ENCODE results near the gene FSTL4.

FSTL4 gene

DNA sequence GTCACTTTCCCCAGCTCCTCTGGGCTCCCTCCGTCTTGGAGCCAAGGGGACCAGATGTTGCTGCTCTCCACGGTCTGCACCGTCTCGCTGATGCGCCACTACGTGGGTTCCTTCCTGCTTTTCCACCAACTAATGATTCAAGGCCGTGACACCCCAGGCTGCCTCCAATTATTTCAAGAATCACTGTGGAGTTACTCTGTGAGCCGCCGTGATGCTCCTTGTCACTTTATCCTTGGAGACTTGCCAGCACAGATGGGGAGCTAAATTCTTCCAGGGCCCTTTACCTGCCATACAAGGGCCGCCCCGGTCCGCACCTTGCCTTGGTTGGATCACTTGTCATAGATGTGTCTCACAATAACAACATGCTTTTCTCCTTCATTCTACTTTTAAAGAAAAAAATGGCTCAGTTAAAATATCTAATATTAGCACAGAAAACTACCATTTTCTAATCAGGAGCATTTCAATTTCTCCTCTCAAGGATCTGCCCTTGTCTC, 202.0 kb downstream of the FSTL4 start:
- TF ChIP-seq EZH2 (IDR thresholded peaks at IDR 0.05; ENCODE audit: borderline replicate concordance, low read length): no peak
- TF ChIP-seq, protein P1, sequence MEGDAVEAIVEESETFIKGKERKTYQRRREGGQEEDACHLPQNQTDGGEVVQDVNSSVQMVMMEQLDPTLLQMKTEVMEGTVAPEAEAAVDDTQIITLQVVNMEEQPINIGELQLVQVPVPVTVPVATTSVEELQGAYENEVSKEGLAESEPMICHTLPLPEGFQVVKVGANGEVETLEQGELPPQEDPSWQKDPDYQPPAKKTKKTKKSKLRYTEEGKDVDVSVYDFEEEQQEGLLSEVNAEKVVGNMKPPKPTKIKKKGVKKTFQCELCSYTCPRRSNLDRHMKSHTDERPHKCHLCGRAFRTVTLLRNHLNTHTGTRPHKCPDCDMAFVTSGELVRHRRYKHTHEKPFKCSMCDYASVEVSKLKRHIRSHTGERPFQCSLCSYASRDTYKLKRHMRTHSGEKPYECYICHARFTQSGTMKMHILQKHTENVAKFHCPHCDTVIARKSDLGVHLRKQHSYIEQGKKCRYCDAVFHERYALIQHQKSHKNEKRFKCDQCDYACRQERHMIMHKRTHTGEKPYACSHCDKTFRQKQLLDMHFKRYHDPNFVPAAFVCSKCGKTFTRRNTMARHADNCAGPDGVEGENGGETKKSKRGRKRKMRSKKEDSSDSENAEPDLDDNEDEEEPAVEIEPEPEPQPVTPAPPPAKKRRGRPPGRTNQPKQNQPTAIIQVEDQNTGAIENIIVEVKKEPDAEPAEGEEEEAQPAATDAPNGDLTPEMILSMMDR (IDR thresholded peaks at IDR 0.05; ENCODE audit: low read length): no peak
- Histone ChIP-seq H3K4me1 (ENCODE audit: insufficient read depth, low read length, severe bottlenecking) (no peaks in the 10 kb centered on the region), H3K9me2 (ENCODE audit: low read depth, low read length) (no peaks in the 10 kb centered on the region), H3F3A (ENCODE audit: insufficient read depth, low read length) (no peaks in the 10 kb centered on the region), H3K36me3 (ENCODE audit: insufficient read depth, low read length) (no peaks in the 10 kb centered on the region), H3K79me2 (ENCODE audit: insufficient read depth, low read length) (no peaks in the 10 kb centered on the region), H3K27ac (ENCODE audit: low read depth, low read length, poor library complexity, severe bottlenecking) (no peak overlapping the region), H2AFZ (ENCODE audit: low read length) (no peak overlapping the region), H3K27me3 (ENCODE audit: insufficient read depth, low read length) (no peaks in the 10 kb centered on the region), H3K9me3 (ENCODE audit: low read length) (no peaks in the 10 kb centered on the region), H3K4me2 (ENCODE audit: low read length) (no peak overlapping the region), H4K20me1 (ENCODE audit: insufficient read depth, low read length) (no peaks in the 10 kb centered on the region), H3K9ac (ENCODE audit: low read length) (no peak overlapping the region), H3K4me3 (ENCODE audit: low read depth, low read length, poor library complexity, severe bottlenecking) (no peak overlapping the region)

DNA sequence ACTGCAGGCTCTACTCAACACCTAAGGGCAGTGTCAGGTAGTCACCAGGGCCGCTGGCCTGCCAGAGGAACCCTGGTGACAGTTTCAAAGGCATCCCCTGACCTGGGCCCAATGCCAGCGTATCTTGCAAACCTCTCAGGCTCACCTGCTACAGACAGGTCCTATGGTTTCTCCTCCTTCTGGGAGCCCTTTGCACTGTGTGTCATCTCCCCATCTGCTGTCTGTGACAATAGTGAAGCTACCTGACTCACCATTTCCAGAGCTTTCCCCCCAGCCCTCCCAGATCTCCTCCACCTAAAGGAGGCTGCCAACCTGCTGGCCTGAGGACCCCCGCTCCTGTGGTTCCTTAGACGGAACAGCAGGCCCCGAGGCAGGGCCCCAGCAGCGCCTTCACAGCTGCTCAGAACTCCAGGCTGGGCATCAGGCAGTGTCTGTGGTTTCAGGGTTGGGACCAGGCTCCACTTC, 203.1 kb downstream of the FSTL4 start:
- H3K79me2 ChIP-seq (ENCODE audit: insufficient read depth, low read length): no peaks in the 10 kb centered on the region
- no peak overlapping the region for H3K4me2 ChIP-seq (ENCODE audit: low read length)
- no peaks in the 10 kb centered on the region for H3K9me2 ChIP-seq (ENCODE audit: low read depth, low read length)
- no peaks in the 10 kb centered on the region for H3F3A ChIP-seq (ENCODE audit: insufficient read depth, low read length)
- TF ChIP-seq, protein P1 (IDR thresholded peaks at IDR 0.05; ENCODE audit: low read length): no peak
- TF ChIP-seq EZH2 (IDR thresholded peaks at IDR 0.05; ENCODE audit: borderline replicate concordance, low read length): no peak
- H3K9me3 ChIP-seq (ENCODE audit: low read length): no peaks in the 10 kb centered on the region
- no peak overlapping the region for H3K4me3 ChIP-seq (ENCODE audit: low read depth, low read length, poor library complexity, severe bottlenecking)
- H4K20me1 ChIP-seq (ENCODE audit: insufficient read depth, low read length): no peaks in the 10 kb centered on the region
- no peaks in the 10 kb centered on the region for H3K4me1 ChIP-seq (ENCODE audit: insufficient read depth, low read length, severe bottlenecking)
- H3K27ac ChIP-seq (ENCODE audit: low read depth, low read length, poor library complexity, severe bottlenecking): no peak overlapping the region
- no peak overlapping the region for H3K9ac ChIP-seq (ENCODE audit: low read length)
- no peaks in the 10 kb centered on the region for H3K27me3 ChIP-seq (ENCODE audit: insufficient read depth, low read length)
- no peak overlapping the region for H2AFZ ChIP-seq (ENCODE audit: low read length)
- H3K36me3 ChIP-seq (ENCODE audit: insufficient read depth, low read length): no peaks in the 10 kb centered on the region

DNA sequence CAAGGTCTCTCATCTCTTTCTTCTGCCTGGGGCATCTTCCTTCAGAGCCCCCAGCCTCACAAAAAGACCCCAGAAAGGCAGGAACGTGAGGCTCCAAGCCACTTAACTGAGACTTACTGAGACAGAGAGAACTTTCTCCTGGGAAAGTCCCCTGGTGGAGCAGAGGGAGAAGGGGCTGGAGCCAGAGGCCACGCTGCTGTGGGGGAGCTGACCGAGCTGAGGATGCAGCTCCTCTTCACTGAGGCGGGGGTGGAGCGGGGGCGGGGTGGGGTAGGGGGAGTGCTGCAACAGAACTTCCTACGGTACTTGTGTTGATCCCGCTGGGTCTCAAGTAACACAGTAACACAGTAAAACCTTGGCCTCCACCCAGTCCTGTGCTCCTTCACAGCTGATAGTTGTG, 204.0 kb downstream of the FSTL4 start:
- H3K4me2 ChIP-seq (ENCODE audit: low read length): no peak overlapping the region
- no peaks in the 10 kb centered on the region for H4K20me1 ChIP-seq (ENCODE audit: insufficient read depth, low read length)
- no peaks in the 10 kb centered on the region for H3F3A ChIP-seq (ENCODE audit: insufficient read depth, low read length)
- H3K27ac ChIP-seq (ENCODE audit: low read depth, low read length, poor library complexity, severe bottlenecking): no peak overlapping the region
- H3K4me3 ChIP-seq (ENCODE audit: low read depth, low read length, poor library complexity, severe bottlenecking): no peak overlapping the region
- H2AFZ ChIP-seq (ENCODE audit: low read length): no peak overlapping the region
- H3K9me2 ChIP-seq (ENCODE audit: low read depth, low read length): no peaks in the 10 kb centered on the region
- H3K79me2 ChIP-seq (ENCODE audit: insufficient read depth, low read length): no peaks in the 10 kb centered on the region
- no peaks in the 10 kb centered on the region for H3K4me1 ChIP-seq (ENCODE audit: insufficient read depth, low read length, severe bottlenecking)
- no peaks in the 10 kb centered on the region for H3K36me3 ChIP-seq (ENCODE audit: insufficient read depth, low read length)
- no peaks in the 10 kb centered on the region for H3K9me3 ChIP-seq (ENCODE audit: low read length)
- TF ChIP-seq, protein P1 (IDR thresholded peaks at IDR 0.05; ENCODE audit: low read length): no peak
- TF ChIP-seq EZH2 (IDR thresholded peaks at IDR 0.05; ENCODE audit: borderline replicate concordance, low read length): no peak
- H3K27me3 ChIP-seq (ENCODE audit: insufficient read depth, low read length): no peaks in the 10 kb centered on the region
- no peak overlapping the region for H3K9ac ChIP-seq (ENCODE audit: low read length)
